K562 (cell line): ENCODE results near the gene COL11A2. TPM values are rescaled to one million over a fixed set of nuclear protein-coding genes. Genes with fewer than 3 reads are reported as not detected.

ENCODE experiments used
- ATAC-seq: fragments of 200-7000 bp; cut with Tn5 transposase; 3 replicates; pipeline ENCODE4 v1.9.1; 2020; ENCODE audit warnings: moderate library complexity
- BruUV-seq: library from RNA; stranded (reverse); fragments of 400-500 nt; replicated peaks from 2 replicates; lab custom pipeline; 2021; lab: Mats Ljungman, UMichigan
- CTCF ChIA-PET: fragments of 300-600 bp; formaldehyde crosslinking; extraction: SDS; loops from one replicate; lab custom pipeline; 2021; ENCODE audit warnings: low intra/inter-chr PET ratio; lab: Yijun Ruan, JAX
- POLR2A ChIA-PET: fragments of 300-600, 350-650 bp; sonication (Branson Sonifier 250); formaldehyde crosslinking; extraction: SDS; loops from one replicate; lab custom pipeline; 2021; ENCODE audit warnings: antibody characterized with exemption, inconsistent platforms; lab: Yijun Ruan, JAX
- DNase-seq, 4 experiments: peaks; one replicate each; pipeline versions ENCODE4 v3.0.0 to v3.0.0-alpha.2; 2011 to 2018; ENCODE audit warnings: low spot score in 3 of 4, mixed read lengths in 3 of 4; ENCODE audit errors: extremely low read depth in 1 of 4
- FAIRE-seq: peaks from 2 replicates; lab custom pipeline; 2011; peaks lifted over from hg19 to GRCh38; lab: Jason Lieb, UNC
- H2AFZ ChIP-seq: 2 replicates; pipeline ENCODE4 v1.6.0; 2011; ENCODE audit warnings: low read depth, low read length, control low read depth, inconsistent platforms
- H3K27ac ChIP-seq: fragments of 200-600 bp; 3 replicates; pipeline ENCODE4 v1.8.0; 2011; ENCODE audit warnings: low read depth, mild to moderate bottlenecking, control low read depth, inconsistent platforms, low read length, moderate library complexity, mixed read lengths; ENCODE audit errors: extremely low read depth
- H3K27me3 ChIP-seq, 2 experiments: fragments of 300-600 bp in 1 of 2; 2 replicates in 1 of 2; 3 replicates in 1 of 2; pipeline versions ENCODE4 v1.6.0 to v1.8.0; 2011; ENCODE audit warnings: inconsistent platforms in 2 of 2, low read length in 2 of 2, mild to moderate bottlenecking in 1 of 2, mixed read lengths in 1 of 2, moderate library complexity in 1 of 2; ENCODE audit not compliant: control insufficient read depth in 2 of 2, insufficient read depth in 2 of 2
- H3K36me3 ChIP-seq: fragments of 300-600 bp; 3 replicates; pipeline ENCODE4 v1.8.0; 2011; ENCODE audit warnings: mild to moderate bottlenecking, low read length, inconsistent platforms; ENCODE audit not compliant: control insufficient read depth, insufficient read depth
- H3K4me1 ChIP-seq, 2 experiments: fragments of 200-600 bp in 1 of 2; replicated peaks in 1 of 2; 2 replicates in 1 of 2; 3 replicates in 1 of 2; pipeline versions ENCODE4 v1.5.1 to v1.8.0; 2011; ENCODE audit warnings: inconsistent platforms in 2 of 2, low read length in 2 of 2, mild to moderate bottlenecking in 1 of 2, mixed read lengths in 1 of 2, moderate library complexity in 1 of 2; ENCODE audit not compliant: control insufficient read depth in 2 of 2, insufficient read depth in 2 of 2
- H3K4me2 ChIP-seq: 2 replicates; pipeline ENCODE4 v1.6.1; 2011; ENCODE audit warnings: low read length, control low read depth, inconsistent platforms, mixed read lengths; ENCODE audit not compliant: insufficient read depth
- H3K4me3 ChIP-seq: fragments of 200-600 bp; sonication (generic), shearing (Covaris generic); 2 replicates; pipeline ENCODE4 v1.5.1; 2016; ENCODE audit warnings: control low read depth, inconsistent platforms
- H3K79me2 ChIP-seq: fragments of 200-600 bp; 3 replicates; pipeline ENCODE4 v1.8.0; 2011; ENCODE audit warnings: low read length, inconsistent platforms; ENCODE audit not compliant: control insufficient read depth, insufficient read depth
- H3K9ac ChIP-seq, 2 experiments: 2 replicates each; pipeline versions ENCODE4 v1.6.0 to v1.6.1; 2011; ENCODE audit warnings: low read depth in 2 of 2, low read length in 2 of 2, control low read depth in 1 of 2, inconsistent platforms in 1 of 2, mild to moderate bottlenecking in 1 of 2, mixed read lengths in 1 of 2; ENCODE audit not compliant: insufficient read depth in 1 of 2
- H3K9me1 ChIP-seq: one replicate; pipeline ENCODE4 v1.6.0; 2011; ENCODE audit warnings: inconsistent platforms, mild to moderate bottlenecking, low read length, moderate library complexity; ENCODE audit not compliant: control insufficient read depth, insufficient read depth
- H3K9me3 ChIP-seq: replicated peaks from 2 replicates; pipeline ENCODE4 v1.5.1; 2011; ENCODE audit warnings: low read depth, low read length, inconsistent platforms; ENCODE audit not compliant: control insufficient read depth, insufficient read depth
- H4K20me1 ChIP-seq: replicated peaks from 2 replicates; pipeline ENCODE4 v1.6.1; 2011; ENCODE audit warnings: low read length, inconsistent platforms, mixed read lengths; ENCODE audit not compliant: control insufficient read depth, insufficient read depth
- SLC30A9 ChIP-seq: fragments of 250-450 bp; sonication (Bioruptor Pico); IDR thresholded peaks from 2 replicates; pipeline ENCODE4 v1.8.0; 2022; ENCODE audit warnings: mild to moderate bottlenecking, moderate library complexity
- WGBS: fragments of 100-300 bp; shearing (Covaris generic); methylation state at CpG from one replicate; pipeline ENCODE4 v1.1.6; 2016; ENCODE audit warnings: low coverage, mixed read lengths; ENCODE audit not compliant: insufficient coverage; ENCODE audit errors: missing lambda C conversion rate; 5-methylcytosine and 5-hydroxymethylcytosine counted together
- in situ Hi-C: fragments of 300-500 bp; cut with MboI; formaldehyde crosslinking; loops from 4 replicates; pipeline ENCODE4 v1.15.0; 2018; ENCODE audit warnings: inconsistent platforms, mixed read lengths
- intact Hi-C: fragments of 100-400 bp; cut with micrococcal nuclease; formaldehyde crosslinking; loops from 2 replicates; pipeline ENCODE4 v1.14.2; 2022
- polyA plus RNA-seq, 8 experiments: library from polyadenylated mRNA; depleted of rRNA in 4 of 8; stranded (reverse) in 5 of 8; unstranded in 3 of 8; fragments of >200 nt; fragmentation: Nextera tagmentation in 2 of 8; fragmentation: Illumina TruSeq in 1 of 8; extraction: Ambion mirVana in 2 of 8; extraction: Trizol in 1 of 8; gene quantifications; 2 replicates each; pipeline versions ENCODE4 v1.2.1 to v1.2.3, GENCODE V29; 2011 to 2014; ENCODE audit warnings: inconsistent platforms in 1 of 8, missing spikeins in 1 of 8
- total RNA-seq, 7 experiments: library from RNA; depleted of rRNA in 6 of 7; stranded (reverse); fragments of >200 nt in 6 of 7; fragmentation: Illumina TruSeq in 2 of 7; extraction: Trizol in 2 of 7; gene quantifications; 2 replicates each; pipeline versions ENCODE4 v1.2.1 to v1.2.3, GENCODE V29; 2011 to 2021; ENCODE audit warnings: low replicate concordance in 1 of 7
- TF ChIP-seq, protein P1 (sequence below): sonication (generic); formaldehyde crosslinking; IDR thresholded peaks from 2 replicates; pipeline ENCODE4 v1.8.0; 2023; ENCODE audit warnings: missing genetic modification reagents, mild to moderate bottlenecking, borderline replicate concordance

COL11A2 gene
- total and polyA plus RNA-seq, 9 of the 15 experiments (the other 6 are each of a cell fraction or from before 2014, with no cell fraction given), result 0.04 to 0.35 (median 0.09) TPM; not detected in 1

DNA sequence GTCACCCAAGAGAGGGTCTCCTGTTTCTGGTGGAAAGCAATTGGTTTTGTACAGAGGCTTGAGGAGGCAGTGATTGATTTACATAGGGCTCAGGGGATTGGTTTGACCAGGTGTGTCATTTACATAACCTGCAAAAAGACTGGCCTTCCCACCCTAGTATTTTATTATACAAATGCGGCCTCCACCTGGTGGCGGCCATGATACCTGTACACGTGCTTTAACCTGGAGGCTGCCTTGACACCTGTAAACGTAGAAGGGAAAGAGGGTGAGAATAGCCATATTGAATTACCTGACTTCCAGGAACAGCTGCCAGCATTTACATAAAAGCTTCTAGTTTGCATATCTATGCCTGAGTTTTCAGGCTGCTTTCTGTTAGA is 67.8 kb downstream of the COL11A2 start:
- Histone ChIP-seq H3K36me3 (no peaks in the 10 kb centered on the region), H3K9ac (no peak overlapping the region), H3K79me2 (no peaks in the 10 kb centered on the region), H3K9me1 (no peaks in the 10 kb centered on the region), H3K4me3 (no peak overlapping the region), H2AFZ (no peak overlapping the region), H4K20me1 (no peaks in the 10 kb centered on the region), H3K9me3 (0 out of 2 replicates have a peak, but pooled peaks cover 5% of the 10 kb centered on the region), H3K27ac (no peak overlapping the region), H3K27me3 (peaks cover 5 to 22% of the 10 kb centered on the region in 2 experiments; a peak in 4 of 5 replicates), H3K4me2 (no peak overlapping the region), H3K4me1 (no peaks in the 10 kb centered on the region)
- intact Hi-C loops (loop anchor here (10.0 kb wide), 1 partner anchor 300 kb away; the partner anchor contains the start of gene SYNGAP1), in situ Hi-C loops (no loop called here)
- no peak for ATAC-seq
- TF ChIP-seq, protein P1, sequence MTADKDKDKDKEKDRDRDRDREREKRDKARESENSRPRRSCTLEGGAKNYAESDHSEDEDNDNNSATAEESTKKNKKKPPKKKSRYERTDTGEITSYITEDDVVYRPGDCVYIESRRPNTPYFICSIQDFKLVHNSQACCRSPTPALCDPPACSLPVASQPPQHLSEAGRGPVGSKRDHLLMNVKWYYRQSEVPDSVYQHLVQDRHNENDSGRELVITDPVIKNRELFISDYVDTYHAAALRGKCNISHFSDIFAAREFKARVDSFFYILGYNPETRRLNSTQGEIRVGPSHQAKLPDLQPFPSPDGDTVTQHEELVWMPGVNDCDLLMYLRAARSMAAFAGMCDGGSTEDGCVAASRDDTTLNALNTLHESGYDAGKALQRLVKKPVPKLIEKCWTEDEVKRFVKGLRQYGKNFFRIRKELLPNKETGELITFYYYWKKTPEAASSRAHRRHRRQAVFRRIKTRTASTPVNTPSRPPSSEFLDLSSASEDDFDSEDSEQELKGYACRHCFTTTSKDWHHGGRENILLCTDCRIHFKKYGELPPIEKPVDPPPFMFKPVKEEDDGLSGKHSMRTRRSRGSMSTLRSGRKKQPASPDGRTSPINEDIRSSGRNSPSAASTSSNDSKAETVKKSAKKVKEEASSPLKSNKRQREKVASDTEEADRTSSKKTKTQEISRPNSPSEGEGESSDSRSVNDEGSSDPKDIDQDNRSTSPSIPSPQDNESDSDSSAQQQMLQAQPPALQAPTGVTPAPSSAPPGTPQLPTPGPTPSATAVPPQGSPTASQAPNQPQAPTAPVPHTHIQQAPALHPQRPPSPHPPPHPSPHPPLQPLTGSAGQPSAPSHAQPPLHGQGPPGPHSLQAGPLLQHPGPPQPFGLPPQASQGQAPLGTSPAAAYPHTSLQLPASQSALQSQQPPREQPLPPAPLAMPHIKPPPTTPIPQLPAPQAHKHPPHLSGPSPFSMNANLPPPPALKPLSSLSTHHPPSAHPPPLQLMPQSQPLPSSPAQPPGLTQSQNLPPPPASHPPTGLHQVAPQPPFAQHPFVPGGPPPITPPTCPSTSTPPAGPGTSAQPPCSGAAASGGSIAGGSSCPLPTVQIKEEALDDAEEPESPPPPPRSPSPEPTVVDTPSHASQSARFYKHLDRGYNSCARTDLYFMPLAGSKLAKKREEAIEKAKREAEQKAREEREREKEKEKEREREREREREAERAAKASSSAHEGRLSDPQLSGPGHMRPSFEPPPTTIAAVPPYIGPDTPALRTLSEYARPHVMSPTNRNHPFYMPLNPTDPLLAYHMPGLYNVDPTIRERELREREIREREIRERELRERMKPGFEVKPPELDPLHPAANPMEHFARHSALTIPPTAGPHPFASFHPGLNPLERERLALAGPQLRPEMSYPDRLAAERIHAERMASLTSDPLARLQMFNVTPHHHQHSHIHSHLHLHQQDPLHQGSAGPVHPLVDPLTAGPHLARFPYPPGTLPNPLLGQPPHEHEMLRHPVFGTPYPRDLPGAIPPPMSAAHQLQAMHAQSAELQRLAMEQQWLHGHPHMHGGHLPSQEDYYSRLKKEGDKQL (CRISPR knock-in tag), result no peak
- no peak for TF ChIP-seq SLC30A9 (CRISPR knock-in tag)
- POLR2A ChIA-PET, result interaction anchor here (0.7 to 2.5 kb wide), 3 partner anchors 12 to 147 kb away, joined by 3 to 12 read pairs (median 5); partner anchors contain the start of genes RPS18 and VPS52
- 14% methylated on average over 4 of the region's 4 CpGs for whole genome bisulfite sequencing
- BruUV-seq, result no TSS peak
- no peak for DNase-seq
- no peak for FAIRE-seq
- CTCF ChIA-PET, result interaction anchor here (0.5 to 3.3 kb wide), 6 partner anchors 21 to 283 kb away, joined by 3 to 26 read pairs (median 12); no protein-coding TSS in a partner anchor
